ENCODE results near the gene MAP3K20. TPM values are rescaled to one million over a fixed set of nuclear protein-coding genes. Genes with fewer than 3 reads are reported as not detected.

The MAP3K20 gene
- total and polyA plus RNA-seq, 2 donors (not counting 3 experiments of a cell fraction or from before 2014, with no cell fraction given) = 7.8 to 31.5 TPM

- intact Hi-C loops (cut with micrococcal nuclease) (no loop called here), dilution Hi-C loops (cut with MboI; ENCODE audit: extremely low pct_ligation_motif_present, low sequenced_read_pairs) (no loop called here)
- no peak overlapping the region for H3K4me3 ChIP-seq (replicated peaks in 1 of 3; ENCODE audit: insufficient read depth in 1 of 3, low read depth in 1 of 3, low read length in 3 of 3)
- ChIA-PET POLR2A (no interaction called here), CTCF (interaction anchor here (14.3 kb wide), 1 partner anchor 180 kb away, joined by 493 read pairs; no protein-coding TSS in a partner anchor)
- TF ChIP-seq GATA2 (IDR thresholded peaks at IDR 0.05; ENCODE audit: insufficient read depth, insufficient read length, low read depth, low read length) (no peak), JUN (IDR thresholded peaks at IDR 0.05; ENCODE audit: borderline replicate concordance, insufficient read depth, insufficient read length, low read depth) (no peak), POLR2A (IDR thresholded peaks at IDR 0.05; ENCODE audit: low read depth, low read length) (no peak)
- H3K36me3 ChIP-seq (ENCODE audit: control insufficient read depth in 2 of 2, extremely low read depth in 1 of 2, insufficient read depth in 2 of 2, low read length in 2 of 2) = peaks cover 0 to 6% of the 10 kb centered on the region in 2 experiments
- no peaks in the 10 kb centered on the region for H4K20me1 ChIP-seq (replicated peaks; ENCODE audit: control insufficient read depth, extremely low read depth, insufficient read depth, low read length)
- no TSS peak for BruUV-seq (replicated peaks)
- no peak overlapping the region for H3K9ac ChIP-seq (replicated peaks; ENCODE audit: extremely low read depth, insufficient read depth, low read length)
- DNase-seq (ENCODE audit: low read depth, low spot score) = no peak
- H3K9me3 ChIP-seq (replicated peaks; ENCODE audit: control insufficient read depth, insufficient read depth, low read length) = no peaks in the 10 kb centered on the region
- no peaks in the 10 kb centered on the region for H3K27me3 ChIP-seq (ENCODE audit: control insufficient read depth in 2 of 2, insufficient read depth in 2 of 2, low read length in 2 of 2)
- H3K4me2 ChIP-seq (ENCODE audit: insufficient read depth, low read length) = no peak overlapping the region
- no peak overlapping the region for H2AFZ ChIP-seq (ENCODE audit: low read depth, low read length)
- no peaks in the 10 kb centered on the region for H3K79me2 ChIP-seq (ENCODE audit: control insufficient read depth, insufficient read depth, low read length)
- no peaks in the 10 kb centered on the region for H3K4me1 ChIP-seq (ENCODE audit: control insufficient read depth, extremely low read depth, insufficient read depth, low read length)
- no peaks in the 10 kb centered on the region for H3K9me1 ChIP-seq (replicated peaks; ENCODE audit: control insufficient read depth, extremely low read depth, insufficient read depth, low read length)
- H3K27ac ChIP-seq (ENCODE audit: insufficient read depth, low read depth, low read length) = no peak overlapping the region
- no peak for FAIRE-seq
Observed at GRCh38 chr2:173034143-173034542, 41.5 kb upstream of the MAP3K20 start.

DNA sequence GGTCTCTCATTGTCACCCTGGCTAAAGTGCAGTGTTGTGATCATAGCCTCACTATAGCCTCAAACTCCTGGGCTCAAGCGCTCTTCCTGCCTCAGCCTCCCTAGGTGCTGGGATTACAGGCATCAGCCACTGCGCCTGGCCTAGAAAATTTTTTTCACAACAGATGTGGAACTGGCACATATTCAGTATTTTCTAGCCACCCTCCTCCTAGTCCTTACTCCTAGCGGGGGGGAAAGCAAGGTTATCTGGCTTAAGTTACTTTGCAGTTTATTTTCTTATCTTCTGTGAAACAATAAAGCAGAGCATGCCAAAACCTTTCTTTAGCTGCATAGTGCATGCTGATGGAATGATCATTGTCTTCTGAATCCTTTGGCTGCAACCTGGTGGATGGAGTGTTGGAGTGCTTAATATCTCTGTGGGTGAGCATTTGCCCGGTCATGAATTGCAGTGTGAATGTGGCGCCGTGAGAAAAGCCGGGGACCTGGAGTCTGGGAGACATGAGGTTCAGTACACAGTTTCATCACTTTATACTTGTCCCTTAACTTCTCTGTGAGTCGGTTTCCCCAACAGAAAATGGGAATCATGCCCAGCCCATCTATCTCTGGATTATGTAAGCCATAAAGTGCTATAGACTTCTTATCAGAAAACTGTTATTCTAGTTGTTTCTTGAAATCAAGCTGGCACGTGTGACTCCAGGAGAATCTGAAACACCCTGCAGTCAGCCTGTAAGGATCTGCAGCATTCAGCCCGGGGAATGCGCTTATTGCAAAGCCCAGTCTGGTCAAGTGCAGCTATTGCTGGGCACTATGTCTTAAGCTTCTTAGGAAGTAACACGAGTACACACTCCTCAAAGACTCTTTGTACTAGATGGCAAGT lies 38.2 kb upstream of the MAP3K20 start:
- Histone ChIP-seq H3K27ac (ENCODE audit: insufficient read depth, low read depth, low read length) (no peak overlapping the region), H3K9me1 (replicated peaks; ENCODE audit: control insufficient read depth, extremely low read depth, insufficient read depth, low read length) (no peaks in the 10 kb centered on the region), H3K27me3 (ENCODE audit: control insufficient read depth in 2 of 2, insufficient read depth in 2 of 2, low read length in 2 of 2) (no peaks in the 10 kb centered on the region), H3K4me3 (replicated peaks in 1 of 3; ENCODE audit: insufficient read depth in 1 of 3, low read depth in 1 of 3, low read length in 3 of 3) (no peak overlapping the region), H3K9me3 (replicated peaks; ENCODE audit: control insufficient read depth, insufficient read depth, low read length) (no peaks in the 10 kb centered on the region), H3K9ac (replicated peaks; ENCODE audit: extremely low read depth, insufficient read depth, low read length) (no peak overlapping the region), H3K4me1 (ENCODE audit: control insufficient read depth, extremely low read depth, insufficient read depth, low read length) (no peaks in the 10 kb centered on the region), H3K4me2 (ENCODE audit: insufficient read depth, low read length) (no peak overlapping the region), H4K20me1 (replicated peaks; ENCODE audit: control insufficient read depth, extremely low read depth, insufficient read depth, low read length) (no peaks in the 10 kb centered on the region), H3K79me2 (ENCODE audit: control insufficient read depth, insufficient read depth, low read length) (no peaks in the 10 kb centered on the region), H3K36me3 (ENCODE audit: control insufficient read depth in 2 of 2, extremely low read depth in 1 of 2, insufficient read depth in 2 of 2, low read length in 2 of 2) (peaks cover 0 to 3% of the 10 kb centered on the region in 2 experiments), H2AFZ (ENCODE audit: low read depth, low read length) (no peak overlapping the region)
- no peak for TF ChIP-seq FOS (IDR thresholded peaks at IDR 0.05; ENCODE audit: borderline replicate concordance, insufficient read depth, low read length)
- no peak for TF ChIP-seq GATA2 (IDR thresholded peaks at IDR 0.05; ENCODE audit: insufficient read depth, insufficient read length, low read depth, low read length)
- no peak for TF ChIP-seq MYC (IDR thresholded peaks at IDR 0.05; ENCODE audit: low read depth, low read length)
- TF ChIP-seq EZH2 (IDR thresholded peaks at IDR 0.05; ENCODE audit: borderline replicate concordance, low read depth, low read length, severe bottlenecking) = no peak
- TF ChIP-seq, protein P1, sequence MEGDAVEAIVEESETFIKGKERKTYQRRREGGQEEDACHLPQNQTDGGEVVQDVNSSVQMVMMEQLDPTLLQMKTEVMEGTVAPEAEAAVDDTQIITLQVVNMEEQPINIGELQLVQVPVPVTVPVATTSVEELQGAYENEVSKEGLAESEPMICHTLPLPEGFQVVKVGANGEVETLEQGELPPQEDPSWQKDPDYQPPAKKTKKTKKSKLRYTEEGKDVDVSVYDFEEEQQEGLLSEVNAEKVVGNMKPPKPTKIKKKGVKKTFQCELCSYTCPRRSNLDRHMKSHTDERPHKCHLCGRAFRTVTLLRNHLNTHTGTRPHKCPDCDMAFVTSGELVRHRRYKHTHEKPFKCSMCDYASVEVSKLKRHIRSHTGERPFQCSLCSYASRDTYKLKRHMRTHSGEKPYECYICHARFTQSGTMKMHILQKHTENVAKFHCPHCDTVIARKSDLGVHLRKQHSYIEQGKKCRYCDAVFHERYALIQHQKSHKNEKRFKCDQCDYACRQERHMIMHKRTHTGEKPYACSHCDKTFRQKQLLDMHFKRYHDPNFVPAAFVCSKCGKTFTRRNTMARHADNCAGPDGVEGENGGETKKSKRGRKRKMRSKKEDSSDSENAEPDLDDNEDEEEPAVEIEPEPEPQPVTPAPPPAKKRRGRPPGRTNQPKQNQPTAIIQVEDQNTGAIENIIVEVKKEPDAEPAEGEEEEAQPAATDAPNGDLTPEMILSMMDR (IDR thresholded peaks at IDR 0.05; ENCODE audit: extremely low read depth in 1 of 2, insufficient read depth in 1 of 2, low read depth in 1 of 2, low read length in 2 of 2) = no peak
- TF ChIP-seq, protein P2, sequence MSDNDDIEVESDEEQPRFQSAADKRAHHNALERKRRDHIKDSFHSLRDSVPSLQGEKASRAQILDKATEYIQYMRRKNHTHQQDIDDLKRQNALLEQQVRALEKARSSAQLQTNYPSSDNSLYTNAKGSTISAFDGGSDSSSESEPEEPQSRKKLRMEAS (IDR thresholded peaks at IDR 0.05; ENCODE audit: insufficient read depth, insufficient read length) = no peak
- no peak for TF ChIP-seq POLR2A (IDR thresholded peaks at IDR 0.05; ENCODE audit: low read depth, low read length)
- TF ChIP-seq JUN (IDR thresholded peaks at IDR 0.05; ENCODE audit: borderline replicate concordance, insufficient read depth, insufficient read length, low read depth) = no peak
- TF ChIP-seq POLR2AphosphoS5 (IDR thresholded peaks at IDR 0.05; ENCODE audit: insufficient read depth, low read depth, low read length) = no peak
- peak; percentile 41 for DNase-seq (ENCODE audit: low read depth, low spot score)
- no TSS peak for BruUV-seq (replicated peaks)
- no peak for FAIRE-seq
- ChIA-PET POLR2A (no interaction called here), CTCF (interaction anchor here (1.3 to 3.6 kb wide), 3 partner anchors 9 to 173 kb away, joined by 3 to 26 read pairs (median 11); no protein-coding TSS in a partner anchor)
- intact Hi-C loops (cut with micrococcal nuclease) (no loop called here), dilution Hi-C loops (cut with MboI; ENCODE audit: extremely low pct_ligation_motif_present, low sequenced_read_pairs) (no loop called here)
